IMR-90 (cell line): ENCODE measurements around the gene SLX4IP.

ENCODE experiments used
- CEBPB ChIP-seq: IDR thresholded peaks from 2 replicates; pipeline ENCODE4 v1.6.1; 2012; ENCODE audit warnings: low read depth, low read length, improper control_type of control experiment
- CHD1 ChIP-seq: IDR thresholded peaks from 2 replicates; pipeline ENCODE4 v1.6.1; 2012; ENCODE audit warnings: low read depth, low read length, improper control_type of control experiment
- MAFK ChIP-seq: IDR thresholded peaks from 2 replicates; pipeline ENCODE4 v1.6.1; 2012; ENCODE audit warnings: low read depth, low read length, improper control_type of control experiment
- MXI1 ChIP-seq: IDR thresholded peaks from 2 replicates; pipeline ENCODE4 v1.6.1; 2012; ENCODE audit warnings: low read depth, mild to moderate bottlenecking, low read length, moderate library complexity, borderline replicate concordance
- POLR2A ChIP-seq: IDR thresholded peaks from 2 replicates; pipeline ENCODE4 v1.6.1; 2012; ENCODE audit warnings: mild to moderate bottlenecking, low read depth, low read length
- RAD21 ChIP-seq: IDR thresholded peaks from 2 replicates; pipeline ENCODE4 v1.6.1; 2012; ENCODE audit warnings: low read length, improper control_type of control experiment
- RFX5 ChIP-seq: IDR thresholded peaks from 2 replicates; pipeline ENCODE4 v1.8.0; 2012; ENCODE audit warnings: low read depth, mild to moderate bottlenecking, low read length, moderate library complexity
- SMC3 ChIP-seq: fragments of 150-350 bp; IDR thresholded peaks from 2 replicates; pipeline ENCODE4 v1.6.1; 2016; ENCODE audit warnings: low read depth, mild to moderate bottlenecking, antibody characterized with exemption, low read length, moderate library complexity
- TF ChIP-seq, protein P1 (sequence below): conservative IDR thresholded peaks from 2 replicates; pipeline ENCODE4 v1.5.1; 2012; ENCODE audit warnings: mild to moderate bottlenecking, low read depth, low read length, improper control_type of control experiment
- TF ChIP-seq, protein P2 (sequence below): fragments of 150-350 bp; IDR thresholded peaks from 2 replicates; pipeline ENCODE4 v1.6.1; 2017; ENCODE audit warnings: mild to moderate bottlenecking, antibody characterized with exemption, low read length, low read depth

DNA sequence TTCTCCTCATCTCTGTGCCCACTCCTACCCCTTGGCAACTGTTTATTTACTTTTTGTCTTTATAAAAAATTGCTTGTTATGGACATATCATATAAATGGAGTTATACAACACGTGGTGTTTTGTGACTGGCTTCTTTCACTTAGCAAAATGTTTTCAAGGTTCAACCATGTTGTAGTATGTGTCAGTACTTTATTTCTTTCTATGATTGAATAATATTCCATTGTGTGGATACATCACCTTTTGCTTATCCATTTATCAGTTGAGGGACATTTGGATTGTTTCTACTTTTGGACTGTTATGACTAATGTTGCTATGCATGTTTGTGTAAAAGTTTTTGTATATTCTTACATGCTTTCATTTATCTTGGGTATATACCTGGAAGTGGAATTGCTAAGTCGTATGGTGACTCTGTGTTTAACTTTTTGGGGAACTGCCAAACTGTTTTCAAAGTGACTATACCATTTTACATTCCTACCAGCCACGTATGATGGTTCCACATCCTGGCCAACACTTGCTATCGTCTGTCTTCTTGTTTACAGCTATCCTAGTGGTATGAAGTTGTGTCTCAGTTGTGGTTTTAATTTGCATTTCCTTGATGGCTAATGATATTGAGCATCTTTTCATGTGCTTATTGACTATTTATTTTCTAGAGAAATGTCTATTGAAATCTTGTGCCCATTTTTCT is 84.4 kb downstream of the SLX4IP start:
- TF ChIP-seq, protein P1, sequence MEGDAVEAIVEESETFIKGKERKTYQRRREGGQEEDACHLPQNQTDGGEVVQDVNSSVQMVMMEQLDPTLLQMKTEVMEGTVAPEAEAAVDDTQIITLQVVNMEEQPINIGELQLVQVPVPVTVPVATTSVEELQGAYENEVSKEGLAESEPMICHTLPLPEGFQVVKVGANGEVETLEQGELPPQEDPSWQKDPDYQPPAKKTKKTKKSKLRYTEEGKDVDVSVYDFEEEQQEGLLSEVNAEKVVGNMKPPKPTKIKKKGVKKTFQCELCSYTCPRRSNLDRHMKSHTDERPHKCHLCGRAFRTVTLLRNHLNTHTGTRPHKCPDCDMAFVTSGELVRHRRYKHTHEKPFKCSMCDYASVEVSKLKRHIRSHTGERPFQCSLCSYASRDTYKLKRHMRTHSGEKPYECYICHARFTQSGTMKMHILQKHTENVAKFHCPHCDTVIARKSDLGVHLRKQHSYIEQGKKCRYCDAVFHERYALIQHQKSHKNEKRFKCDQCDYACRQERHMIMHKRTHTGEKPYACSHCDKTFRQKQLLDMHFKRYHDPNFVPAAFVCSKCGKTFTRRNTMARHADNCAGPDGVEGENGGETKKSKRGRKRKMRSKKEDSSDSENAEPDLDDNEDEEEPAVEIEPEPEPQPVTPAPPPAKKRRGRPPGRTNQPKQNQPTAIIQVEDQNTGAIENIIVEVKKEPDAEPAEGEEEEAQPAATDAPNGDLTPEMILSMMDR = no peak
- TF ChIP-seq, protein P2, sequence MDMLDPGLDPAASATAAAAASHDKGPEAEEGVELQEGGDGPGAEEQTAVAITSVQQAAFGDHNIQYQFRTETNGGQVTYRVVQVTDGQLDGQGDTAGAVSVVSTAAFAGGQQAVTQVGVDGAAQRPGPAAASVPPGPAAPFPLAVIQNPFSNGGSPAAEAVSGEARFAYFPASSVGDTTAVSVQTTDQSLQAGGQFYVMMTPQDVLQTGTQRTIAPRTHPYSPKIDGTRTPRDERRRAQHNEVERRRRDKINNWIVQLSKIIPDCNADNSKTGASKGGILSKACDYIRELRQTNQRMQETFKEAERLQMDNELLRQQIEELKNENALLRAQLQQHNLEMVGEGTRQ = no peak
- TF ChIP-seq POLR2A = no peak
- no peak for TF ChIP-seq CHD1
- no peak for TF ChIP-seq SMC3
- no peak for TF ChIP-seq RAD21
- no peak for TF ChIP-seq MXI1
- no peak for TF ChIP-seq RFX5
- no peak for TF ChIP-seq CEBPB
- no peak for TF ChIP-seq MAFK
